Sigmoid colon (tissue), 4 donors: ENCODE results near the gene AP1S3.

Experiments
- CTCF ChIP-seq, 4 experiments: fragments of 450-650 bp in 3 of 4; fragments of 200-600 bp in 1 of 4; IDR thresholded peaks; one replicate each; pipeline ENCODE4 v1.5.1; 2016 to 2019; ENCODE audit warnings: antibody characterized with exemption in 4 of 4, mild to moderate bottlenecking in 3 of 4, moderate library complexity in 2 of 4
- EP300 ChIP-seq, 4 donors: sonication (generic); formaldehyde crosslinking; IDR thresholded peaks; one replicate each; pipeline ENCODE4 v1.6.1; 2017; ENCODE audit warnings: antibody characterized with exemption in 4 of 4
- POLR2A ChIP-seq, 2 donors: fragments of 450-650 bp; IDR thresholded peaks; one replicate each; pipeline ENCODE4 v1.6.1; 2016; ENCODE audit warnings: antibody characterized with exemption in 2 of 2, mild to moderate bottlenecking in 2 of 2, moderate library complexity in 2 of 2
- POLR2AphosphoS5 ChIP-seq, 4 donors: sonication (generic); formaldehyde crosslinking; IDR thresholded peaks; one replicate each; pipeline ENCODE4 v1.6.1; 2017; ENCODE audit warnings: antibody characterized with exemption in 4 of 4

- no peak for TF ChIP-seq CTCF (IDR thresholded peaks at IDR 0.05)
- no peak for TF ChIP-seq EP300 (IDR thresholded peaks at IDR 0.05)
- TF ChIP-seq POLR2A (IDR thresholded peaks at IDR 0.05): no peak
- TF ChIP-seq POLR2AphosphoS5 (IDR thresholded peaks at IDR 0.05): no peak
Observed at GRCh38 chr2:223832241-223832903, 5.0 kb downstream of the AP1S3 start.
